GM21515 (cell line): ENCODE measurements around the gene APOBEC3F.
"Not testable (repeated sequence)": the region's sequence is repeated elsewhere in the genome, so short reads cannot be mapped to it uniquely, and the experiment has no call there.

Source experiments
- ATAC-seq: cut with Tn5 transposase; IDR thresholded peaks from one replicate; pipeline ENCODE4 v1.9.1; 2021; ENCODE audit not compliant: unreplicated experiment

Gene APOBEC3F

DNA sequence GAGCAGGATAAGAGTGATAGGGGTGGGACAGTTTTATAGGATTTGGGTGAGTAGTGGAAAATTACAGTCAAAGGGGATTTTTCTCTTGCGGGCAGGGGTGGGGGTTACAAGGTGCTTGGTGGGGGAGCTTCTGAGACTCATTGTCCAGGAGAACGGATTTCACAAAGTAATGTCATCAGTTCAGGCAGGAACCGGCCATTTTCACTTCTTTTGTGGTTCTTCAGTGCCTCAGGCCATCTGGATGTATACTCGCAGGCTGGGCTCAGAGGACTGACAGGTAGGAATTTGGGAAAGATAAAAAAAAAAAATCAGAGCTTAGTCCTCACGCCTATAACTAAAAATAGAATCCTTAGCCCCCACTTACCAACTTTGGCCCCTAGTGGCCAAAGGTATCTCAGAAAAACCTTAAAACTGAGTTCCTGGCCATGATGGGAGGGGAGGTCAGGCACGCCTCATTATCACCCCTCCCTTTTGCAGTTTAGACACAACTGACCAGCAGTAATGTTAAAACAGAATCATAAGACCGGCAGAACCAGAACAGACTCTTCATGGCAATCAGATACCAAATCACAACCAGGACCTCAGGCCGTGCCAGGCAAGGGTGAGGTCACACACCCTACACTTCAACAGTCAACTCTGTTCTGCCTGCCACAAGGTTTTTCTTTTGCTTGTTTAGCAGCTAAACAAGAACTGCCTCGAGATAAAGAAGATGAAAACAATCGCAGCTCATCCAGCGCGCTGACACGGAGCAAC, 27.5 kb downstream of the APOBEC3F start:
- no peak for ATAC-seq

DNA sequence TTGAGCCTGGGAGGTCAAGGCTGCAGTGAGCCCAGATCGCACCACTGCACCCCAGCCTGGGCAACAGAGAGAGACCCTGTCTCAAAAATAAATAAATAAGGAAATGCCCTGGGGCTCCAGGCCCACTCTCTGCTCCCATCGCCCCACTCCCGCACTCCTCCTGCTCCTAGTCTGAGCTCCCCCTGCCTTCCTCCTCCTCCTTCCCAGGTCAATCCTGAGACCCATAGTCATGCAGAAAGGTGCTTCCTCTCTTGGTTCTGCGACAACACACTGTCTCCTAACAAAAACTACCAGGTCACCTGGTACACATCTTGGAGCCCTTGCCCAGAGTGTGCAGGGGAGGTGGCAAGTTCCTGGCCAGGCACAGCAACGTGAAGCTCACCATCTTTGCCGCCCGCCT, 29.5 kb downstream of the APOBEC3F start:
- ATAC-seq, result no peak

DNA sequence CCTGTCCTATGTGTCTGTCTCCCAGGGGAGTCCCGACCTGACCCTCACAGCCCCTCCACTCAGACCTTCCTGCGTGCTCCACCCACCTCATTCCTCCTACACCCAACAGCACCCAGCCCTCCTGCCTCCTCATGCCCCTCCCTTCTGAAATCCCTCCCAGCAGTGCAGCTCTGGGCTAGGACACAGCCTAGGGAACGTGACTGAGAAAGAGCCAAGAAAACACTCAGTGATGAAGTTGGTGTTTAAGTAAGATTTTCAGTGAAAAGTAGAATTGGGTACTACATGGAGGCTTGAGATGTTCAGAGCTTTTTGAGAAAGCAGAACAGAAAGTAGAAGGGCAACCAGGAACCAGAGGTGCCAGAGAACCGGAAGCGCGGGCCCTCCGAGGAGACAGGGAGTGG, 31.9 kb downstream of the APOBEC3F start:
- ATAC-seq, result not testable (repeated sequence)

DNA sequence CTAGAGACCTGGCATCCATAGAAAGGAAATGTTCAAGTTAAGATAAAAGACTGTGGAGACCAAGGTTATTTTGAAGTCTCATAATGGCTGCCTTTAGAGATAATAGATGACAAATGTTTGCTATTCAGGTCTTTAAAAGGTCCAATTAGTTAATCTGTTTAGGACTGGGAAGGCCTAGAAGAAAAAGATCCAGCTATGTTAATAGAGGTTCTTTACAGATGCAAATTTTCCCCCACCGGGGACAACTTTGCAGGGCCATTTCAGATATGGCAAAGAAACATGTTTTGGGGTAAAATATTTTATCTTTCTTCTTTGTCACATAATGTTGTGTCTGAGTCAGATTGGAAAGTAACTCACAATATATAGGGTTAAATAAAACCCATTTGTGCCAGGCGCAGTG, 33.3 kb downstream of the APOBEC3F start:
- ATAC-seq, result no peak

DNA sequence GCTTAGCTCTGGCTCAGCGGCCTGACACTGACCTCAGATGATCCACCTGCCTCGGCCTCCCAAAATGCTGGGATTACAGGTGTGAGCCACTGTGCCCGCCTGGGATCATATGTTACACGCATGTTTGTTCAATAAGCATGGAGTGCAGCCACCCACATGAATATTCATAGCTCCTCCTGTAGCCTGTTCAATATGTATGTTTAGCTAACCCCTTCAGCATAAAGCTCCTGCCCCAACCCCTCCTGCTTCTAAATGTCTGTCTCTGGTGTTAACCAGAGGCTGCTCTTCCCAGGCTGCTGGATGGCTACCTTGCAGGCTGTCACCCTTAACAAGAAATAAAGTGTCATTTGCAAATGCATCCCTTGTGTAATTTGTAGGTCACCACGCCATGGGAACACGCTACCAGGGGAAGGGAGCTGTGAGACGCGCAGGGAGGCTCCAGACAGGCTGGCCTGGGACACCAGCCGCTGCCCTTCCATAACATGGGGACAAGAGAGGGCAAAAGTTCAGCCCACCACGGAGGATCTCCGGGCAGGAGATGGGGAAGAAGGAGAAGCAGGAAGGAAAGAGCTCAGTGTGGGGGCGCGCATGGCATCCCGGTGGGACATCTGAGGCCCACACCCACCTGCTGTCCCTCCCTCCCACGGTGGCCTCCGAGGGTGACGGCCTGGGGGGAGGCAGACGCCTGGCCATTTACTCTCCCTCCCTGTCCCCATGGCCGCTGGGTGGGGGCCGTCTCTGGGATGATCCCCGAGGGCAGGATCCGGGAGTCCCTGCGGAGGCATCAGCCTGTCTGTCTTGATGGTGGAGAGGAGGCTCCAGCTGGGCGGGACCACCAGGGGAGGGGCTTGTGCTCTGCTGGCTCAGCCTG, 35.7 kb downstream of the APOBEC3F start:
- ATAC-seq, result peak; percentile 48

DNA sequence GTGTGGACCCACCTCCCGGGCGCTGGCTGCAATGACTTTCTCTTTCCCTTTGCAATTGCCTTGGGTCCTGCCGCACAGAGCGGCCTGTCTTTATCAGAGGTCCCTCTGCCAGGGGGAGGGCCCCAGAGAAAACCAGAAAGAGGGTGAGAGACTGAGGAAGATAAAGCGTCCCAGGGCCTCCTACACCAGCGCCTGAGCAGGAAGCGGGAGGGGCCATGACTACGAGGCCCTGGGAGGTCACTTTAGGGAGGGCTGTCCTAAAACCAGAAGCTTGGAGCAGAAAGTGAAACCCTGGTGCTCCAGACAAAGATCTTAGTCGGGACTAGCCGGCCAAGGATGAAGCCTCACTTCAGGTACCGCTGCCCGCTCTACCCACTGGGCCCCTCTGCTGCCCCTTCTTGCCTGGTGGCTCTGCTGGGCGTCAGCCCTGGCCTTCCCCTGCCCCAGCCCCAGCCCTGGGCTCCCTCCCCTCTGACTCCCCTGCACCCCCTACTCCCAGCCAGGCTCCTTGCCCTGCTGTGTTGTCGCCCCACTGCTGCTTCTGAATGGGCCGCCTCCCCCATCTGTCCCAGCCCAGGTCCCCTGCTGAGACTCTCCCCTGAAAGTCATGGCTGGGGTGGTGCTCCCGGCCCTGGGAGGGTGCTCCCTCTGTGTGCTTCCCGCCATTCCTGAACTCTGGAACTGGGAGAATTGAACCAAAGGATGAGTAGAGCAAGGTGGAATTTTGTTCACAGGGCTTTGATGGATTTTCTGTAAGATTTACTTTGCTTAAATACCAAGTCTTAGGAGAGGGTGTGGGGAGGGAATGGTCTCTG, 36.6 kb downstream of the APOBEC3F start, which contains the start of gene APOBEC3G:
APOBEC3G (plus strand) TSS at position 250 of the 815 bp plus-strand sequence; CDS start at position 337, 87 bp downstream.
- peak; percentile 2 for ATAC-seq

DNA sequence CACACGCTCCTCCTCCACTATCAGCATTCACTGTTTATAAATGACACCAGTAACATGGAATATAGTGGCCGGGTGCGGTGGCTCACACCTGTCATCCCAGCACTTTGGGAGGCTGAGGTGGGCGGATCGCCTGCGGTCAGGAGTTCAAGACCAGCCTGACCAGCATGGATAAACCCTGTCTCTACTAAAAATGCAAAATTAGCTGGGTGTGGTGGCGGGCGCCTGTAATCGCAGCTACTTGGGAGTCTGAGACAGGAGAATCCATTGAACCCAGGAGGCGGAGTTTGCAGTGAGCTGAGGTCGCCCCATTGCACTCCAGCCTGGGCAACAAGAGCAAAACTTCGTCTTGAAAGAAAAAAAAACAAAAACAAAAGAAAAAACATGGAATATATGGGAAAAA, 37.2 kb downstream of the APOBEC3F start:
- ATAC-seq, result not testable (repeated sequence)

DNA sequence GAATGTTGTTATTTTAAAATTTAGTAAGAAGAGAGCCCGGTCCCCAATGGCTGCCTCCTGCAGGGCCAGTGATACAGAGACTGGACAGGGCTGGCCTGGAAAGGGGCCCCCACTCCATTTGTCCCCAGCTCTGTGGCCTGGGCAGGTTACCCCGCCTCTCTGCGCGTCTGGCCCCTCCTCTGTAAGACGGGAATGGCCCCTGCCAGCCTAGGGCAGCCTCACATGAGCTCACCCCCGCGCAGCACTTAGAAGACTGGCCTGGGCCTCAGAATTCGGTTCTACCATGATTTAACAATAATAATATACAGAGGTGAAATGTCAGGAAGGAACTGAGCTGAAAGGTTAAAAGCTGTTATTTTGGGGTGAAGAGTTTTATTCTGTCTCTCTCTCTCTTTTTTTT, 37.7 kb downstream of the APOBEC3F start:
- ATAC-seq, result no peak

DNA sequence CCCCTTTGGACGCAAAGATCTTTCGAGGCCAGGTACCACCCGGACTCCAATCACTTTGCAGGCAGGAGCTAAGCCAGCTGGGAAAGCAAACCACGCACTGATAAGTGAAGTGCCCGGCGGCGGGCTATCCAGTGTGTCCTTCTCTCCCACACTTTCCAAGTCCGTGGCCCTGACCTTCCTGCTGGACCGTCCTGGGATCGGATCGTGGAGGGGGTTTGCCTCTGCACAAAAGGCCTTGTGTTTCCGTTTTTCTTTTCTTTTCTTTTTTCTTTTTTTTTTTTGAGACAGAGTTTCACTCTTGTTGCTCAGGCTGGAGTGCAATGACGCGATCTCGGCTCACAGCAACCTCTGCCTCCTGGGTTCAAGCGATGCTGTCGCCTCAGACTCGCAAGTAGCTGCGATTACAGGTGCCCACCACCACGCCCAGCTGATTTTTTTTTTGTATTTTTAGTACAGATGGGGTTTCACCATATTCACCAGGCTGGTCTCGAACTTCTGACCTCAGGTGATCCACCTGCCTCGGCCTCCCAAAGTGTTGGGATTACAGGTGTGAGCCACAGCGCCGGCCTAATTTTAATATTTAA, 38.5 kb downstream of the APOBEC3F start:
- not testable (repeated sequence) for ATAC-seq

DNA sequence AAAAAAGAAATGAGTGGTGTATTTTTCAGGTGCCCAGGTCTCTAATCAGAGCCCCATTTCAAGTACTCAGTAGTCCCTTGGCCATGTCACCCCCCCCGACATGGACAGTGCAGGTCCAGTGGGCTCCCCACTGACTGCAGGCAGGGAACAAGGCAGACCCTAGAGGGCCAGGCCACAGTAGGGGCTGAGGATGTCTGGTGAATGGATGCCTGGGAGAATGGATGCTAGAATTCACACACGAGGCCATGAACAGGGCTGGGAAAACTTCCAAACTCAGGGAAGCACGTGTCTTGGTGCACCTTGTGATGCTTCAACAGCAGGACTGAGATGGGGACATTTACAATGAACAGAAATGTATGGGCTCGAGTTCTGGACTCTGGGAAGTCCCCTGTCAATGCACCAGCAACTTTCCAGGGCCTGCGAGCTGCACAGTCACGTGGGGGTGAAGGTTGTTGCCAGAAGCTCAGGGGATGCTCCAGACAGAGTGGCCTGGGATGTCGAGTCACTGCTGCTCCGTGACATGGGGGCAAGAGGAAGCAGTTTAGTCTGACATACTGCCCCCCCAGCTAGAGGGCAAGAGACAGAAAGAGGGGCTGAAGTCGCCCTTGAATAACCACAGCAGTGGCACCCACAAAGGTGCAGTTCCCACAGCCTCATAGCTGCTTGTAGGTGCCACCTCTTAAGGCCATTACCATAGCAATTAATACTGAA, 39.5 kb downstream of the APOBEC3F start:
- no peak for ATAC-seq

DNA sequence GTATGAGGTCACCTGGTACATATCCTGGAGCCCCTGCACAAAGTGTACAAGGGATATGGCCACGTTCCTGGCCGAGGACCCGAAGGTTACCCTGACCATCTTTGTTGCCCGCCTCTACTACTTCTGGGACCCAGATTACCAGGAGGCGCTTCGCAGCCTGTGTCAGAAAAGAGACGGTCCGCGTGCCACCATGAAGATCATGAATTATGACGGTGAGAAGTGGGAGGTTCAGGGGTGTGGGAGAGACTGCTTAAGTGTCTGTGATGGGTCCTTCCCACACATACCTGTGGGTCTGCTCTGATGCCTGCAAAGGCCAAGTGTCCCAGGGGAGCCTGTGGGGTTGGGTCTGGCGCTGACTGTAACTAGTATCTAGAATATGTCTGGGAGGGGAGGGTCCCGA, 40.4 kb downstream of the APOBEC3F start:
- no peak for ATAC-seq

DNA sequence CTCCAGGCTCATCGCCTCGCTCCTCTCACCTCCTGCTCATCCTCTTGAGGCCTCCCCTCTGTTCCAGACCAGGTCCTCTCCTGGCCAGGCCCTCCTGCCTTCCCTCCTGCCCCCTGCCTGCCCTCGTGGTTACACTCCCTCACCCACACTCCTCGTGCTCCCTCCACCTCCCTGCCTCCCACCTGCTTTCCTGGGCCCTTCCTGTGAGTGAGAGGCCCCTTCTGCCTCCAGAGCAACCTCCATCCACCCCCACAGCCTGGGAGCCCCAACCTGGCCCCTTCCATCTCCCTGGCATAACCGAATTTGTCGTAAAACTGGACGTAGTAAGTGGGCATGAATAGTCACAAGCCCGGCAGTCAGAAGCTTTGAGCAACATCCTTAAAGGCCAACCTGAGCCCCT, 40.9 kb downstream of the APOBEC3F start:
- ATAC-seq, result no peak

DNA sequence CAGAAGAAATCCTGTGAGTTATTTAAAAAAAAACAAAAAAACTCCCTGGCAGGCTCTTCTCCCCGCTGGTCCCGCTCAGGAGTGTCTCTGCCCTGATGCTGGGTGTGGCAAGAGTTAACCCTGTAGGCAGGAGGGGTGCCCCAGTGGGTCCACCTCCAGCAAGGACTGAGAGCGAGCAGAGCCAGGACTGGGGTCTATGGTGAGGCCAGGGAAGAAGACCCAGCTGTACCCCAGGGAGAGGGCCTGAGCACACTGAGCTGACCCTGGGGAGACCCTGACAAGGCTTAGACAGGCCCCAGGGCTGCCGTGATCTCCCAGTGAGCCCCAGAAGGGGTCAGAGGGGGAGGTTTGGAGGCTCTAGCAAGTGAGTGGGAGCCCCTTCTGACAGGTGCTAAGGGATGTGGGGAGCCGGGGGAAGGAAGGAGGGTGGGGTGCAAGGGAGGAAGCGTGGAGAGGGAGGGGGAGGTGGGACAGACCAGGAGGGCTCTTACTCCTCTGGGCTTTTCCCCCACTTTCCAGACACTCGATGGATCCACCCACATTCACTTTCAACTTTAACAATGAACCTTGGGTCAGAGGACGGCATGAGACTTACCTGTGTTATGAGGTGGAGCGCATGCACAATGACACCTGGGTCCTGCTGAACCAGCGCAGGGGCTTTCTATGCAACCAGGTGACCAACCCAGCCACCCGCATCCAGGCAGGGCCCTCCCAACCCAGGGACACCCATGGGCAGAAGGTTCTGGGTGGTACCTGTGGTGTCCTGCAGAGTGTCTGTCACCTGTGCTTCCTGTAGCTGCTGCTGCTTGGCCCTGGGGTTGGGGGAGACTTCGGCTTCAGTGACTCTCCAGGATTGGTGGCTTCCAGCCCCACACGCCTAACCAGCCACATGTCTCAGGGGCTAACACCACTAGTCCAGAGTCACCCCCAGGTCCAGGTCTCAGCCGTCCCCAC, 42.8 kb downstream of the APOBEC3F start:
- no peak for ATAC-seq

DNA sequence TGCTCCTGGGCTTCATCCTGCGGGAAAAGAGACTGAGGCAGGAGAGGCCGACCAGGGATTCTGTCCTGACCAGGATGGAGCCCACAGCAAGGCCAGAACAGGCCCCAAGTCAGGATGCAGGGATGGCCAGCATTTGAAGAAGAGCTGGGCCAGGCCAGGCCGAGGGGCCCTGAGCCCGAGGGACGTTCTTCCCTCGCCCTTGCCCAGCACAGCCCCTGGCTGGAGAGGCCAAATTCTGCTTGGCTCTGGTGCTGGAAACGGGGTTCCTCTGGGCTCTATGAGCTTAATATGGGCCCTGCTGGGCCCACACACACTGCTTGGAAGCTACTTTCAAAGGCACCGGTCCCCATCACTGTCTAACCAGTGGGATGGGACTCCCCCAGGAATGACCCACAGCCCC, 44.0 kb downstream of the APOBEC3F start:
- ATAC-seq, result no peak

DNA sequence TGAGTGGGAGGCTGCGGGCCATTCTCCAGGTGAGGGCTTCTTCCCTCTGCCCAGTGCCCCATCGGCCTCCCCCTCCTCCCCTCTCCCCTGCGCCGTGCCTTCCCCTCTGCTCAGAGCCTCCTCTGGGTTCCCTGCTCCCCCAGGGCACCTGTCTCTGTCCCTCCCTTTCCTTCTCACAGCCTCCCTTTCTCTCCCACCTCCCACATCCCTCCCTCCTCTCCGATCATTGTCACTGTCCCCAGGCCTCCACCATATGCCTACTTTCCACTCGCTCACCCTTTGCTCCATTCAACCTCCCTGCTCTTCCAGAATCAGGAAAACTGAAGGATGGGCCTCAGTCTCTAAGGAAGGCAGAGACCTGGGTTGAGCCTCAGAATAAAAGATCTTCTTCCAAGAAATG, 46.4 kb downstream of the APOBEC3F start:
- no peak for ATAC-seq

DNA sequence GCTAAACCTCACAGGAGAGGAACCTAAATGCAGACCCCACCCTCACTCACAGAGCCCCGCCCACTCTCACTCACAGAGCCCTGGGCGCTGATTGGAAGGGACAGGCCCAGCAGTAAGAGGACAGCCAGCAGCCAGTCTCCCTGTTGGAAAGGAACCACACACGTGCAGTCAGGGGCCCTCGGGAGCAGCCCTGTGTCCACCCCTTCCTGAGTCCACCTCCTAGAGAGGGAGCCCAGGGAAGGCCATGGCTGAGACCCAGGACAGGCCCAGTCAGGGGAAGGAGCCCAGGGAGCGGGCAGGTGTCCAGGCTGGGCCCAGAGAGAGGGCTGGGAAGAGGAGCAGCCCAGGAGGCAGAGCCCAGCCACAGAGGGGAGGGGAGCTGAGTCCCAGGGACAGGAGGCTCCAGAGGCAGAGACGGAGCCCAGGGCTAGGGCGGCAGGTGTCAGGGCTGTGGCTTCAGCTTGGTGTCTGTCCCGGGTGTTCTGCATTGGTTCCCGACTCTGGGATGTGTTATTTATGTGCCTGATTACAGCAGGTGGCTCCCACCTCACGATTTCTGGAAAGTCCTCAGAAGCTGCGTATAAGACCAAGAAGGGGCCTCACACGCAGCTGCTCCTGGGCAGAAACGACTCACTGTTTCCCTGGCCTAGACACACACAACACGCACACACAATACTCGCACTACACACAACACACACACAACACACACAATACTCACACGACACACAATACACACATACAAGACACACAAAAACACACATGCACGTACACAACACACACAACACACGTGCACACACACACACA, 47.4 kb downstream of the APOBEC3F start:
- ATAC-seq, result no peak

DNA sequence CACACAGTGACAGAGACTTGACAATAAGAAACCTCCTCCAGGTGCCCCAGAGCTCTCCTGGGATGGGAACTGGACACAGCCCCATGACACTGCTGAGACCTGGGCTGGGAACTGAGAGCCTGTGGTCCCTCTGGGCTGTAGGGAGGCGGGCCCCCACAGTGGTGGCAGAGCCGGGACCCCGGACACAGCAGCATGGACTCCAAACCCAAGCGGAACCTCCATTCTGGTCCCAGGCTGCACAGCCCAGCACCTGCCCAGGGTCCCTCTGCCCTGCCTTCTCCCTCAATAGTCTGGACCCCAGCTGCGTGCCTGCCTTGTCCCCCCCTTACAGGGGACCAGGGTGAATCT, 48.0 kb downstream of the APOBEC3F start:
- ATAC-seq, result no peak

DNA sequence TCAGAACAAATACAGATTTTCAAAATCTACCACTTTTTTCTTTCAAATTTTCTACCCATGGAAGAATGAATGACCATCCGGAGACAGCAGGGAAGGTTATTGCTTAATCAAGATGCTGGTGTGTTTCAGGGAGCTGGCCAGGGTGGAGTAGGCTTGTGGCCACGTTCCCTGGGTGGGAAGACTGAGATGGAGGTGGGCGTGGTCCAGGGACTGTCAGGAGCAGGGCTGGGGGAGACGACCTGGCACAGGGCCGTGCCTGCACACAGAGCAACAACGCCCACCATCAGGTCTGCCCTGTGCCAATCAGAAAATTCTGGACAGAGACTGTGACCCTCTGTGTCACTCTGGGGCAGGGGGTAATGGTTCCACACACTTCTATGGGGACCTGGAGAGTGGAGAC, 49.3 kb downstream of the APOBEC3F start:
- ATAC-seq, result no peak
